Kidney epithelial cell (primary cell): ENCODE data around the gene GIT2. TPM values are rescaled to one million over a fixed set of nuclear protein-coding genes. Genes with fewer than 3 reads are reported as not detected.

Source experiments
- DNase-seq: peaks from one replicate; pipeline ENCODE4 v3.0.0-alpha.2; 2010; ENCODE audit warnings: low read depth
- H3K27me3 ChIP-seq: 2 replicates; pipeline ENCODE4 v1.6.0; 2011; ENCODE audit warnings: low read length; ENCODE audit not compliant: control insufficient read depth, insufficient read depth
- H3K36me3 ChIP-seq: 2 replicates; pipeline ENCODE4 v1.5.1; 2011; ENCODE audit warnings: low read length; ENCODE audit not compliant: control insufficient read depth, insufficient read depth
- H3K4me3 ChIP-seq: 2 replicates; pipeline ENCODE4 v1.5.1; 2011; ENCODE audit warnings: low read depth, mild to moderate bottlenecking, control low read depth, low read length
- total RNA-seq: library from RNA; depleted of rRNA; stranded (reverse); fragments of >200 nt; gene quantifications from 2 replicates; pipeline ENCODE4 v1.2.3, GENCODE V29; 2015
- TF ChIP-seq, protein P1 (sequence below): IDR thresholded peaks from 2 replicates; pipeline ENCODE4 v1.5.1; 2011; ENCODE audit warnings: mild to moderate bottlenecking, moderate library complexity, low read length, control low read depth, inconsistent platforms; ENCODE audit not compliant: insufficient read depth, poor library complexity, severe bottlenecking

The GIT2 gene
- total RNA-seq, 1 donor from 2014 or later = 20.3 TPM

- Histone ChIP-seq H3K4me3 (no peak overlapping the region), H3K27me3 (no peaks in the 10 kb centered on the region), H3K36me3 (peaks cover 4% of the 10 kb centered on the region)
- TF ChIP-seq, protein P1, sequence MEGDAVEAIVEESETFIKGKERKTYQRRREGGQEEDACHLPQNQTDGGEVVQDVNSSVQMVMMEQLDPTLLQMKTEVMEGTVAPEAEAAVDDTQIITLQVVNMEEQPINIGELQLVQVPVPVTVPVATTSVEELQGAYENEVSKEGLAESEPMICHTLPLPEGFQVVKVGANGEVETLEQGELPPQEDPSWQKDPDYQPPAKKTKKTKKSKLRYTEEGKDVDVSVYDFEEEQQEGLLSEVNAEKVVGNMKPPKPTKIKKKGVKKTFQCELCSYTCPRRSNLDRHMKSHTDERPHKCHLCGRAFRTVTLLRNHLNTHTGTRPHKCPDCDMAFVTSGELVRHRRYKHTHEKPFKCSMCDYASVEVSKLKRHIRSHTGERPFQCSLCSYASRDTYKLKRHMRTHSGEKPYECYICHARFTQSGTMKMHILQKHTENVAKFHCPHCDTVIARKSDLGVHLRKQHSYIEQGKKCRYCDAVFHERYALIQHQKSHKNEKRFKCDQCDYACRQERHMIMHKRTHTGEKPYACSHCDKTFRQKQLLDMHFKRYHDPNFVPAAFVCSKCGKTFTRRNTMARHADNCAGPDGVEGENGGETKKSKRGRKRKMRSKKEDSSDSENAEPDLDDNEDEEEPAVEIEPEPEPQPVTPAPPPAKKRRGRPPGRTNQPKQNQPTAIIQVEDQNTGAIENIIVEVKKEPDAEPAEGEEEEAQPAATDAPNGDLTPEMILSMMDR = no peak
- DNase-seq = peak; percentile 85
Measured at GRCh38 chr12:109951136-109951535, 45.0 kb downstream of the GIT2 start.

DNA sequence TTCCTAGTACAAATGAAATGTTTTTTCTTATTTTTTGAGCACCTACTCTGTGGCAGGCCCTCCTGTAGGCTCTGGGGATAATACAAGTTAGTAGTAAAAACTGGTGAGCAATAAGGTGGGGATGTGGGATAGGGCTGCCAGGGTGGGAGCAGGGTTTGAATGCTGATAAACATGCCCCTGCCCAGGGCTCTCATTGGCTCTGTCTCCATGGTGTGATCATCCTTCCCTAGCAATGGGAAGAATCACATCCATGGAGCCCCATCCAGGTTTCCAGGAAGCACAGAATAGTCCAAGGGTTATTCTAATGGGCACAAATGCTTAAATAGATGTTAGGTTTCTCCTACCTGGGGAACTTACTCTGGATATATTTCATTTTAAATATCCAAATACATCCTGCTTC is 45.5 kb downstream of the GIT2 start:
- TF ChIP-seq, protein P1 = no peak
- Histone ChIP-seq H3K36me3 (peaks cover 4% of the 10 kb centered on the region), H3K4me3 (no peak overlapping the region), H3K27me3 (no peaks in the 10 kb centered on the region)
- DNase-seq = no peak

DNA sequence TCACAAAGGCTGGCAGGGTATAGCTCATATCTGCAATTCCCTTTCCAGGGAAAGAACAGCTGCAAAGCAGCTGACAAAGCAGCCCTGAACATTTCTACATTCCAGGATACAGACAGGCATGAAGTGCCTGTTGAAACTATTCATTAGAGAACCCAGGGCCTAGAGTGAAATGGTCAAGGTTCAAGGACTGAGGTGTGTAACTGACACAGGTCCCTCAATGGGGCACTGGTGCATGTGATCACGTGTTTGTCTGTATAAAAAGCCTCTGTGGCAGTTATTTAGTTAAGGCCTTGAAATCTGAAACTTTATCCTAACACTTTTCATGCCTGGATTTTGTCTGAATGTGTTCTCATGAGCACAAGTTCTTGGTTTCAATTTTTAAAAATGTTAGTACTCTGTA is 47.1 kb downstream of the GIT2 start:
- Histone ChIP-seq H3K4me3 (no peak overlapping the region), H3K36me3 (peaks cover 4% of the 10 kb centered on the region), H3K27me3 (no peaks in the 10 kb centered on the region)
- TF ChIP-seq, protein P1 = no peak
- DNase-seq = peak; percentile 70

DNA sequence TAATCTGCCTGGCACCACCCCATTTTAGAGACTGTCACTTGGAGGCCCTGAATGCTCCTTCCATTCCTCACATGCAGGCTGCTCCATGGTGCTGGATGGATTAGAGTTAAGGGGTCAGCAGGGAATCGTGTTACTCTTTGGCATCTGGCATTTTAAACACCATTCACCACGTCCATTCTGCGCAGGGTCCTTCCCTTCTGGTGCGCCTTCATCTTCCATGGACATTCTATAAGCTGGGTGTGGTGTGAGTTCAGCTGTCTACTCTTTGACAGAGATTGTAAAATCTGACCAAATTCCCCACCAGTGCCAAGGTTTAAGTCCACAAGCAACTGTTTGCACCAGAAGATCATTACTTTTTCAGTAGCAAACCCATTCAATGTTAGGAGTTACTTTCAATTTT is 47.8 kb downstream of the GIT2 start:
- Histone ChIP-seq H3K4me3 (no peak overlapping the region), H3K27me3 (no peaks in the 10 kb centered on the region), H3K36me3 (peaks cover 4% of the 10 kb centered on the region)
- TF ChIP-seq, protein P1 = no peak
- DNase-seq = no peak

- DNase-seq = no peak
- TF ChIP-seq, protein P1 = no peak
- Histone ChIP-seq H3K4me3 (no peak overlapping the region), H3K27me3 (no peaks in the 10 kb centered on the region), H3K36me3 (peaks cover 2% of the 10 kb centered on the region)
Measured at GRCh38 chr12:109947521-109947920, 48.6 kb downstream of the GIT2 start.

DNA sequence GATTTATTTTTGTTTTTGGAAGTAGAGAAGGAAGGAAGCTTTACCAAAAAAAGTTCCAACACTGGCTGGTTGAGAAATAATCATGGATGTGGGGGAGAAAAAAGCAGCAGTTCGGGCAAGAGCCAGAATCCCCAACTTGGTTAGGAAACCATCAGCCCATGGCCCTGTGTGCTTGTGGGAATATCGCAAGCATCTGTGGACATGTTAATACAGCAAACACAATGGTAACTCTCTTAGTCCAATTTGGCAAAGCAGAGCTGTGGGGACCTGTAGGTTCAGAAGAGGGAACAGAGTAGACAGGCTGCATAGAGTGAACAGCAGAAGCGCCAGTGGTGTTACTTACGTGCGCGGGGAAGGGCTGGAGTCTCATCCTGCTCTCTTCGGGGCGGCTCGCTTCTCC is 49.3 kb downstream of the GIT2 start:
- TF ChIP-seq, protein P1 = no peak
- DNase-seq = no peak
- Histone ChIP-seq H3K36me3 (peaks cover 2% of the 10 kb centered on the region), H3K4me3 (no peak overlapping the region), H3K27me3 (no peaks in the 10 kb centered on the region)
